NT2/D1 (cell line): ENCODE measurements around the gene TSPAN5.

Experiments
- DNase-seq: peaks from one replicate; pipeline ENCODE4 v3.0.0-alpha.2; 2011; ENCODE audit warnings: low read depth, low spot score
- H3K27me3 ChIP-seq: 2 replicates; pipeline ENCODE4 v1.6.0; 2011; ENCODE audit warnings: mild to moderate bottlenecking; ENCODE audit not compliant: insufficient read length, insufficient read depth
- H3K36me3 ChIP-seq: 2 replicates; pipeline ENCODE4 v1.6.1; 2011; ENCODE audit warnings: mild to moderate bottlenecking, low read length, mixed read lengths; ENCODE audit not compliant: insufficient read depth, insufficient read length
- H3K4me1 ChIP-seq: 2 replicates; pipeline ENCODE4 v1.5.1; 2011; ENCODE audit not compliant: insufficient read depth, insufficient read length
- H3K4me3 ChIP-seq: 2 replicates; pipeline ENCODE4 v1.5.1; 2011; ENCODE audit warnings: low read depth; ENCODE audit not compliant: insufficient read length
- H3K9ac ChIP-seq: 2 replicates; pipeline ENCODE4 v1.6.0; 2011; ENCODE audit warnings: low read depth; ENCODE audit not compliant: insufficient read length
- H3K9me3 ChIP-seq: 2 replicates; pipeline ENCODE4 v1.5.1; 2011; ENCODE audit warnings: mild to moderate bottlenecking, low read length; ENCODE audit not compliant: insufficient read depth
- SUZ12 ChIP-seq: IDR thresholded peaks from 2 replicates; pipeline ENCODE4 v1.6.1; 2011; ENCODE audit not compliant: insufficient read length, insufficient read depth; ENCODE audit errors: extremely low read depth
- YY1 ChIP-seq: IDR thresholded peaks from 2 replicates; pipeline ENCODE4 v1.6.1; 2011; ENCODE audit not compliant: insufficient read length, insufficient read depth
- ZNF274 ChIP-seq: IDR thresholded peaks from 2 replicates; pipeline ENCODE4 v1.6.1; 2011; ENCODE audit warnings: mild to moderate bottlenecking, low read depth, low read length

TSPAN5 gene

GRCh38 chr4:98430708-98431403 is 227.6 kb downstream of the TSPAN5 start:
- Histone ChIP-seq H3K9me3 (no peaks in the 10 kb centered on the region), H3K9ac (no peak overlapping the region), H3K4me3 (no peak overlapping the region), H3K4me1 (no peaks in the 10 kb centered on the region), H3K36me3 (peaks cover 6% of the 10 kb centered on the region), H3K27me3 (no peaks in the 10 kb centered on the region)
- no peak for DNase-seq
- TF ChIP-seq YY1 (no peak), ZNF274 (no peak), SUZ12 (no peak)

- TF ChIP-seq SUZ12 = no peak
- H3K36me3 ChIP-seq = peaks cover 7% of the 10 kb centered on the region
- no peaks in the 10 kb centered on the region for H3K9me3 ChIP-seq
- no peak overlapping the region for H3K4me3 ChIP-seq
- H3K9ac ChIP-seq = no peak overlapping the region
- H3K27me3 ChIP-seq = no peaks in the 10 kb centered on the region
- H3K4me1 ChIP-seq = no peaks in the 10 kb centered on the region
- DNase-seq = no peak
Observed at GRCh38 chr4:98423009-98423408, 235.4 kb downstream of the TSPAN5 start.

DNA sequence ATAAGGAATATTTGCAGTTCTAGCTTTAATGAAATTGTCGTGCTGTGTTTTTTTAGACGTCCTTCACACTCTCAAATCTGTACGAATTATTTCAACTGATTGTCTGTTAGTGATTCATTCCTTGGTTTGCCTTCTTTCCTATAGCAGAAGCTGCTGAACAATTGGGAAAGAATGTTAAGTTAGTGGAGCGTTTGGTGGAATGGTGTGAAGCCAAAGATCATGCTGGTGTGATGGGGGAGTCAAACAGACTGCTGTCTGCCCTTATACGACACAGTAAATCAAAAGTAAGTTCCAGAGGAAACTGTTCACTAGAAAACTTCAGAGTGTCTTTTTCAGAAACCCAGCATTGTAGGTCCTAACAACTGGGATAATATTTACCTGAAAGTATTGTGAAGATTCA is 237.3 kb downstream of the TSPAN5 start:
- H3K27me3 ChIP-seq = no peaks in the 10 kb centered on the region
- no peak for DNase-seq
- no peak for TF ChIP-seq ZNF274
- peaks cover 7% of the 10 kb centered on the region for H3K36me3 ChIP-seq
- no peak overlapping the region for H3K9ac ChIP-seq
- H3K9me3 ChIP-seq = no peaks in the 10 kb centered on the region
- no peak overlapping the region for H3K4me3 ChIP-seq
- H3K4me1 ChIP-seq = no peaks in the 10 kb centered on the region
